ENCODE results near the gene ZDHHC14.
"Not testable (repeated sequence)": the region's sequence is repeated elsewhere in the genome, so short reads cannot be mapped to it uniquely, and the experiment has no call there.

Gene ZDHHC14

DNA sequence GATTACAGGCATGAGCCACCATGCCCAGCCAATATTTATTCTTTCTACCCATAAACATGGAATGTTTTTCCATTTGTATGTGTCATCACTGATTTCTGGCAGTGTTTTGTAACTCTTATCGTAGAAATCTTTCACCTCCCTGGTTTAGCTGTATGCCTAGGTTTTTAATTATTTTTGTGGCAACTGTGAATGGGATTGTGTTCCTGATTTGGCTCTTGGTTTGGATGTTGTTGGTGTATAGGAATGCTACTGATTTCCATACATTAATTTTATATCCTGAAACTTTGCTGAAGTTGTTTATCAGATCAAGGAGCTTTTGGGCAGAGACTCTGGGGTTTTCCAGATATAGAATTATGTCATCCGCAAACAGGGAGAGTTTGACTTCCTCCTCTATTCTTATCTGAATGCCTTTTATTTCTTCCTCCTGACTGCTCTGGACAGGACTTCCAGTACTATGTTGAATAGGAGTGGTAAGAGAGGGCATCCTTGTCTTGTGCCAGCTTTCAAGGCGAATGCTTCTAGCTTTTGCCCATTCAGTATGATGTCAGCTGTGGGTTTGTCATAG lies 198.6 kb downstream of the ZDHHC14 start:
- no peak for DNase-seq

DNA sequence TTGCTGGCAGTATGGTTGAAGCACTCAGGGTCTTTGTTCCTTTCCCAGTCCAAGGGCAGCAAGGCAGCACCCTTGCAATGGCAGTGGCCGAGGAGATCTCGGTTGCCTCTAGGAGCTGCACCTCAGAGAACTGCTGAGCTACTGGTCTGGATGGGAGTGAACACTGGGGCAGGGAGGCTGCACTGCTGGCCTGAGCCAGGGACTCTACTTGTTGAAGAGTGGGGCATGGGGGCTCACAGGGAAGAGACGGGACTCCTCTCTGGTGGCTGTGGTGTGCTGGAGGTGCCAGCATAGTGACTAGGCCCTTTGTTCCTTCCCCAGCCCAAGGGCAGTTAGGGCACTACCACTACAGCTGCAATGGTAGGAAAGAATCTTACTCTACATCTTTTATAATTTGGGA lies 203.0 kb downstream of the ZDHHC14 start:
- no peak for DNase-seq

DNA sequence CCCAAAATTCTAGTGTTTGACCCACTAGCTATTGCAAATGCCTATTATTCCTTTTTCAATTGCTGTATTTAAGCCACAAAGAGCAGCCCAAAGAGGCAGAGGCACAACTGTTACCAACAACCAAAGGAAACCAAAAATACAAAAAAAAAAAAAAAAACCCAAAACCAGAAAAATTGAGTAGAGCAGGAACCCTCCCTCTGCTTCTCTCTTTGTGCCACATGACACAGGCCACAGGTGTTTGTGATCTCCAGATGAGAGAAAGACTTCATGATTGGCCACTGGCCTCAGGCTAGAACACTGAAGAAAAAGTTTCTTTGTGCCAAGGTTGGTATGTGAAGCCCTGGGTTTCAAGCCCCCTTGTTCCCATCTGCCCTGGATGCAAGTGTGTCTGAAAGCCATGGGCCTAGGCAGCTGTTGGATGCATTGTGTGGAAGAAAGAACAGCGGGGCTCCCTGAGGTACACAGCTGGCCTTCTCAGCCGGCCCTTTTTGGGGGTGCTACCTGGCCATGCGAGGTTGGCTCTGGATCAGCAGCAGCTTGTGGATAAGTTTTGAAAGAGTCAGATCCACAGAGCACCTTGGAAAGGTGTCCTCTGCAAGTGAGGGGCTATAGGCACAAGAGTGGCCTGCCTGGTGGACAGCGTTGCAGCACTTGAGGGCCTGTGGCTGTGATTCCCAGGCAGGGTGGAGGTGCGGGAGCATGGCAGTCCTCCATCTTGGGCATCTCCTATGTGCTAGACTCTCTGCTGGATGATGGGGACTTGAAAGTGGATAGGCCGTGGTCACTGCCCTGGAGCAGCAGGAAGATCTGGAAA lies 204.5 kb downstream of the ZDHHC14 start:
- no peak for DNase-seq

DNA sequence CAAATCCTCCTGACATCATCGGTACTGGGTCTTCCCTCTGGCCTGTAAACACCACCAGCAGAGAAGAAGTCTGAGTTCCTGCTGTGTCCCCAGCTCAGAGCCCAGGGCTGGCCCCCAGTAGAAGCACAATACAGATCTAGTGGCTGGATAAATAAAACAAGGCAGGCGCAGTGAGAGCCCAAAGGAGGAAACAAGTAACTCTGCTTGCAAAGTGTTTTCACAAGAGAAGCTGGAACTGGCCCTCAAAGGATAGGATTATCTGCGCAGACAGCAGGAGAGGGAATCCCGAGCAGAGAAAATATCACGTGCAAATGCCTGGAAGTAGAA lies 205.1 kb downstream of the ZDHHC14 start:
- no peak for DNase-seq

GRCh38 chr6:157586476-157587126 lies 205.6 kb downstream of the ZDHHC14 start:
- no peak for DNase-seq

DNA sequence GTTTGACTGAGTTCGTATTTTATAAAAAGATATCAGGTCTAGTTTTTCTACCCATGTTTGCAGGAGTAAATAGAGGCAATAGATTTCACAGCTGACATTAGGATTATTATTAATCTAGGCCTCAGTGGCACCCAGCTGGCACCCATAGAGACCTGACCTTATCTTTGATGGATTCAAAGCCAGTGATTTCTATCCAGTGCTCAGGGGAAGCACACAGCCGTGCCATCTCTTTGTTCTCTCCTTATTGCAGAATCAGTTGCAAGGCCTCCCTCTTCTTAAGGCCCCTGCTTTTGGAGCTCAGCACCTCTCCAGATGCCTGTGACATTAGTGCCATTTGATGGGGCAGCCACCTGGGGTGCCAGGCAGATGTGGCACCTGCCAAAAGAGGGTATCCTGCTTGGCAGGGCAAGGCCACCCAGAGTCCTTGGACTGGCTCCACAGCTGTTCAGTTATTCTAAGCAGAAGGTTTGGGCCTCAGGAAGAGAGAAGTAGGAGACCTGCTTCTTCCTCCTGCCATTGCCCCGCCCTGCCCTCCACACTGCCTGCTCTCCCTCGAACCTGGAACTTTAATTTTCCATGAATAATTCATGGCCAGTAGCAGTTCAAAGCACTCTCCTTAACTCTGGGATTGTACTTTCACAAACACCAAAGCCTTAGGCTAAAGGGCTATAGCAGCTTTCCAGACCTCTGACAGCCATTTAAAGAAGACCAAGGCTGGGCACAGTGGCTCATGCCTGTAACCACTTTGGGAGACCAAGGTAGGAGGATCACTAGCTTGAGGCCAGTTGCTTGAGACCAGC lies 206.3 kb downstream of the ZDHHC14 start:
- no peak for DNase-seq

DNA sequence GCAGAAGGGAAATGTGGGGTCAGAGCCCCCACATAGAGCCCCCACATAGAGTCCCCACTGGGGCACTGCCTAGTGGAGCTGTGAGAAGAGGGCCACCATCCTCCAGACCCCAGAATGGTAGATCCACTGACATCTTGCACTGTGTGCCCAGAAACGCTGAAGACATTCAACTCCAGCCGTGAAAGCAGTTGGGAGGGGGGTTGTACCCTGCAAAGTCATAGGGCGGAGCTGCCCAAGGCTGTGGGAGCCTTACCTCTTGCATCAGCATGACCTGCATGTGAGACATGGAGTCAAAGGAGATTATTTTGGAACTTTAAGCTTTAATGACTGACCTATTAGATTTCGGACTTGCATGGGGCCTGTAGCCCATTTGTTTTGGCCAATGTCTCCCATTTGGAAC lies 209.7 kb downstream of the ZDHHC14 start:
- DNase-seq = not testable (repeated sequence)

GRCh38 chr6:157592541-157592940 lies 211.6 kb downstream of the ZDHHC14 start:
- no peak for DNase-seq

DNA sequence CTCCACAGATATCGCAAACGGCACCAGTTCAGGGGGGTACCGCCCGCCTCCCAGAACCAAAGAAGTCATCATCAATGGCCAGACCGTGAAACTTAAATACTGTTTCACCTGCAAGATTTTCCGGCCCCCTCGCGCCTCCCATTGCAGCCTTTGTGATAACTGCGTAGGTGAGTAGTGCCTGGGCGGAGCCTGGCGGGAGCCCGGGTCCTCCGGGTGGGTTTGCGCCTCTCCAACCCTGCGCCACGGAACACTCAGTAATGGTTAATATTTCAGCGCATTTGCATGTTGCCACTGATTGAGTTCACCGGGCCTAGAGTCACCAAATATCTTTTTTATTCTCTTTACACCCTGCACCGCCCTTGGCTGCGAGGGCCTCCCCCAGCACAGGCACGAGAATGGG lies 212.0 kb downstream of the ZDHHC14 start:
- no peak for DNase-seq

GRCh38 chr6:157593596-157593995 lies 212.6 kb downstream of the ZDHHC14 start:
- DNase-seq = no peak

- DNase-seq = no peak
These were observed 213.3 kb downstream of the ZDHHC14 start for GRCh38 chr6:157594292-157594691.

- DNase-seq = no peak
These were observed 214.8 kb downstream of the ZDHHC14 start for GRCh38 chr6:157595768-157596167.

DNA sequence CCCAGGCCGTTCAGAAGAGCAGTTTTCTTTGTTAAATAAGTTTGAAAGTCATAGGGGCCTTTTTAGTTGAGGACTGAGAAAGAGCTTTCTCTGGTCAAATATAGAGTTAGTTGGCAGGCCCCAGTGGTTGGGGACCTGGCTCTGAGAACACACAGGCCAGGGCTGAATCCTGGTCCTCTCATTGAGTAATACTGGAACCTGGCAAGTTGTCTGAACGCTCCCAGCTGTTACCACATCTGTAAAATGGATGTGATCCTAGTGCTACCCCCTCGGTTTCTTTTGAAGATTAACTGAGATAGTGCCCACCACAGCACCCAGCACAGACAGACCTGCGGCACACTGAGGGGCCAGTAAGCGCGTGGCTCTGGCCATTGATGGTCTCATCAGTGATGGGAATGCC lies 215.5 kb downstream of the ZDHHC14 start:
- no peak for DNase-seq

GRCh38 chr6:157596886-157597285 lies 215.9 kb downstream of the ZDHHC14 start:
- no peak for DNase-seq

DNA sequence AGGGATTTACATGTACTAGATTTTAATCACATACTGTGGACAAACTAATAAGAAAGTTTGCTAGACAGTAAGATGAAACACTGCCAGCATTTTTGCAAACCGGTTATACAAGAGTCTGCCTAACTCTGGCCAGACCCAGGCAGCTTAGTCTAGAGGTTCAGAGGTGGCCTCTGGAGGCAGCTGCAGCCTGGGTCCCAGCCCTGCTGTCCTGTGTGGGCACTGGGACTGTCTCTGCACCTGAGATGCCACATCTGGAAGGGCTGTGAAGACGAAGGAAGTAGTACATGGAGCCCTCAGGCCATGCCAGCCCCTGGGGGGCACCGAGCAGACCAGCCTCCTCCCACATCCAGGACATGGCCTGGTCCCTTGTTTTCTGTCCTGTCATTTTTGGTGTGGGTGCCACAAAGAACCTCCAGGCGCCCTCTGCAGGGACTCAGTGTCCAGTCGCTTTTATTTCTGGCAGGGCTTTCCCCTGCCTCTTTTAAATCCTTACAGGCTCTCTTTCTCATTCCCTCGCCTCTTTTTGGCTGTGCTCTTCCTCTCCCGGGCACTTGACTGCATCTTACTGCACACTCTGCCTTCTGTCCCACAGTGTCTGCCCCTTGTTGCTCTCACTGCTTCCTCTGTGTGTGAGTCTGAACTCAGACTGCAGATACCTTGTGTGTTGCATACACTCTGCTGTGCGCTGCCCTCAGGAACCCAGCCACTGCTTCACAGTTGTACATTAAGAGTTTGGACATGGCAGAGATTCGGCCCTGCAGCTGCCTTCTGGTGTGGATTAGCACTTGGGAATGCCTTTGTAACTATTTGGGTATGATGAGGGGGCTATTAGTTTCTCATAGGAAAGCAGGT lies 216.7 kb downstream of the ZDHHC14 start:
- DNase-seq = no peak

DNA sequence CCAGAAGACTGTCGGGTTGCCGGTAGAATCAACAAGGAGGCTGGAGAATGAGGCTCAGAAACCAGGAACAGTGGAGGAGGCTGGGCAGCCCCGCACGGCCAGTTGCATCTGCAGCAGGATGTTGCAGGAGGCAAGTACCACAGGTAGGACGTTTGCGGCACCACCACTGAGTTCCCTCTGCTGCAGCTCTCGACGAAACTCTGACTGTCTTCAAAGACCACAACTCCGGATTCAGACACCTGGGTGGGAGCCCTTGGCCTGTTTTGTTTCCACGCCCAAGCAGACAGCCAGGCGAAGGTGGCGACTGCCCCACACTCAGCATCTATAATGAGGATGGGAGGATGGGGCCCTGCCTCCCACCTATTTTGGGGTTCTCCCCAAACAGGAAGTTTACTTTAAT lies 218.2 kb downstream of the ZDHHC14 start:
- DNase-seq = no peak

- DNase-seq = no peak
These were observed 219.8 kb downstream of the ZDHHC14 start for GRCh38 chr6:157600807-157601206.

GRCh38 chr6:157602521-157603295 lies 221.7 kb downstream of the ZDHHC14 start:
- no peak for DNase-seq

GRCh38 chr6:157603314-157603940 lies 222.4 kb downstream of the ZDHHC14 start:
- no peak for DNase-seq

DNA sequence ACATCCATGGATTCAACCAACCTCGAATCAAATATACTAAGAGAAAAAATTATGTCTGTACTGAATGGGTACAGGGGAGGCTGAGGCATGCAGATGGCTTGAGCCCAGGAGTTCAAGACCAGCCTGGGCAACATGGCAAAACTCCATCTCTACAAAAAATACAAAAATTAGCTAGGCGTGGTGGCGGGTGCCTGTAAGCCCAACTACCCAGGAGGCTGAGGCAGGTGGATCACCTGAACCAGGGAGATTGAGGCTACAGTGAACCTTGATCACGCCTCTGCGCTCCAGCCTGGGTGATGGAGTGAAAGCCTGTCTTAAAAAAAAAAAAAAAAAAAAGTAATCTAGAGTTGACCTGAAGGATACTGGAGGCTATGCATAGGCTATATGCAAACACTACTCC lies 223.0 kb downstream of the ZDHHC14 start:
- DNase-seq = no peak

DNA sequence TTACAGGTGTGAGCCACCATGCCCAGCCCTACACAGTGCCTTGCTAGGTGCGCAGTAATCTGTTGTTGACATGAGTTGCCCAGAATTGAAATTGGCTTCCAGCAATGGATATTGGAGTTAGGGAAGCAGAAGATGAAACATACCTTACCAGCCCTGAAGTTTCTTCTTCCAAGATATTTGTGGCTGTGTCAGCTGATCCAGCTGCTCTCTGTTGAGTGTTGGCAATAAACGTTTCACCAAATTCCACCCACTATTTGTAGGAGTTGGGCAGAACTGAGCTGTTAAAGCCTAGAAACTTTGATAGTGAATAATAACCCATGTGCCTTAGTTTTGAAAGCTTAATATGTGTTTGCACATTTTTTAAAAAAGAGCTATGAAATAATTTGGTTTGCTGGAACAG lies 223.8 kb downstream of the ZDHHC14 start:
- DNase-seq = no peak

All from NCI-H2107 (cell line).